GM18867 (cell line): ENCODE measurements around the gene SNTA1.
A peak's percentile ranks its signal among the peaks of the same experiment; 100 is the strongest.
"Not testable (repeated sequence)": the region's sequence is repeated elsewhere in the genome, so short reads cannot be mapped to it uniquely, and the experiment has no call there.

Source experiments
- ATAC-seq: cut with Tn5 transposase; IDR thresholded peaks from one replicate; pipeline ENCODE4 v1.9.1; 2021; ENCODE audit warnings: mild to moderate bottlenecking, moderate library complexity; ENCODE audit not compliant: unreplicated experiment

Gene SNTA1

DNA sequence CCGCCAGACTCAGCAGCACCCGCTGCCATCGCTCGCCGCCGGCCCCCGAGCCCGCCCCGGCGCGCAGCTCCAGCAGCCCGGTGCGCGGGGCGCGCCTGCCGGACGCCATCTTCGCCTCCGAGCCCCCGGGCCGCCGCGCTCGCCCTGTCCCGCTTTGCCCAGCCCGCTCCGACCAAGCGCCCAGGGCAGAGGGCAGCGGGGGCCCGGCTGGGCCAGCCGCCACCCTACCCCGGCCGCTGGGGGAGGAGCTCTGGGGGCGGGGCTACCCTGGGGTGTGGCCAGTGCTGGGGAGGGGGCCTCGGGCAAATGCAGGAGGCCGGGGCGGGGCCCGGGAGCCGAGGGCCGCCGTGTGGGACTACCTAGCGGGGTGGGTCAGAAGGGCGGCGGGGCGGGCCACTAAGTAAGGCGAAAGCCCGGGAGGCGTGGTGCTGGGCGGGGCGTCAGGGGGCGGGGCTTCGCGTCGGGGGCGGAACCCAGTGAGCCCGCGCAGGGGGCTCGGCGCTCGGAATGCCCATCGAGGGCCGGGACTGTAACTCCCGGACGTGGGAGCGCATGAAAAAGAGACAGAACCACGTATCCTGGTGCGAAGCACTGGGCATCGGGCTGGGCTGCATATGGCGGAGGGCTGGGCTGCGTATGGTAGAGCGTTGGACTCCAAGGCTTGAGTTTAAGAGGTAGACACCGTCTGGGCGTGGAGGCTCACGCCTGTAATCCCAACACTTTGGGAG, at the start of gene SNTA1:
Gene SNTA1, minus strand, starts transcription at position 252 of the 728 bp plus-strand sequence. Its CDS starts 143 bp downstream, at position 109.
- ATAC-seq = peak; percentile 85

DNA sequence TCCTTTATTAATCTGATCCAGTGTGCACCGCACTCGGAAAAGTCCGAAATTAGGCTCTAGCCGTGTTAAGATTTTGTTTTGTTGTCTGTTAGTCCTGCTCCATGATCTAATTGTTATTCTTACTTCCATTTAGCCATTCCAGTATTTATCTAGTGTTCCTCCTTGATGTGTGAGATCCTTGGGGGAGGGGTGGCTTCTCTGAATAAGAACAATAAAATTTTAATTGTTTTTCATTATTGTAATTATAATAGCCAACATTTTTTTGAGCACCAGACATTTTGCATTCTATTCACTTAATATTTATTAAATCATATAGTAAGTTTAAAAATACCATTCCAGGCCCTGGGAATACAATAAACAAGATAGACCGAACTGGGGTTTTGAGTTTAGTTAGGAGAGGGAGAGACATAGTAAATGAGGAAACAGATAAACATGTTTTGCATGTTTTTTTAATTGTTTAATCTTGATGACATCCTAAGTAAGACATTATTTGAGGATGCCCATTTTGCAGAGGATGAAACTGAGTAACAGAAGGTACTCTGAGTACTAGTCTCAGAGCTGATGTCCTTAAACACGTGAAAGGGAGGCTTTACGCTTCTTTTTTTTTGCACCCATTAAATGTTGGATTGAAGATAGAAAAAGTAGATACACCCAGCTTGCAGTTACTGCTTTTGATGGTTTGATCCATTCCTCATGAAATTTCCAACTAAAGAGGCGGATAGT, 47.5 kb upstream of the SNTA1 start:
- no peak for ATAC-seq

DNA sequence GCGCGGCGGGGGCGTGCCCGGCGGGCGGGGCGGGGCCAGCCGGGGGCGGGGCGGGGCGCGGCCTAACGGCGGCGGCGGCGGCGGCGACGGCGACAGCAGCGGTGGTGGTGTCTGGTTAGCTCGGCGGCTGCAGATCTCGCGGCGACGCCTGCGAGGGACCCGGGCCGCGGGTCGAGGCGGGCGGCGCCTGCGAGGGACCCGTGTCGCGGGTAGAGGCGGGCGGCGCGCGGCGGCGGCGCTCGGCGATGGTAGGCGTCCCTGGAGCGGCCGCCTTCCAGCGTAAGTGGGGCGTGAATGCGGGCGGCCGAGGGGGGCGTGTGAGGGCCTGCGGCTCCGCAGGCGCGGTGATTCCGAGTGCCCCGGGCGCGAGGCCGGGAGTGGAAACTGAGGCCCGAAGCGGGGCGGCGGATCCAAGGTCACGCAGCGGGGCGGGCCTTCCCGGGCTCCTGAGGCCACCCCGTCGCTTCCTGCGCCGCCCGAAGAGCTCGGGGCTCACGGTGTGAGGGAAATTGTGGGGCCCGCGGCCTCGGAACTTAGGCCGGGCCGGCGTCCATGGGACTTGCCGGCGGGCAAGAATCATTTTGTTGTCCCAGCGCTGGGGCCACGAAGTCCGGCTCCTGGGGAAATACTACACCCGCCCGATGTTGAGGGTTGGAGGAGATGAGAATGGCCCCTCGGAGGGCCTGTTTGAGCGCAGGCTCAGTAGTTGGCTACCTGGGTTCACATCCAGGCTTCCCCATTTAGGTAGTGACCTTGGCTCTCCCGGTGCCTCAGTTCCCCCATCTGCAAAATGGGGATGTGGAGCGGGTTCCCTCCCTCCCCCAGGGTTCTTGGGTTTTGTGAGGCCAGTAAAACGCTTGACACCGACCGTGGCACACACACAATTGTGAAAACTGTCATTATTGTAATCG, 46.7 kb upstream of the SNTA1 start, which contains the start of gene CBFA2T2:
Gene CBFA2T2, plus strand, starts transcription at position 74 of the 911 bp plus-strand sequence. Its CDS starts 172 bp downstream, at position 246.
- ATAC-seq = peak; percentile 56

DNA sequence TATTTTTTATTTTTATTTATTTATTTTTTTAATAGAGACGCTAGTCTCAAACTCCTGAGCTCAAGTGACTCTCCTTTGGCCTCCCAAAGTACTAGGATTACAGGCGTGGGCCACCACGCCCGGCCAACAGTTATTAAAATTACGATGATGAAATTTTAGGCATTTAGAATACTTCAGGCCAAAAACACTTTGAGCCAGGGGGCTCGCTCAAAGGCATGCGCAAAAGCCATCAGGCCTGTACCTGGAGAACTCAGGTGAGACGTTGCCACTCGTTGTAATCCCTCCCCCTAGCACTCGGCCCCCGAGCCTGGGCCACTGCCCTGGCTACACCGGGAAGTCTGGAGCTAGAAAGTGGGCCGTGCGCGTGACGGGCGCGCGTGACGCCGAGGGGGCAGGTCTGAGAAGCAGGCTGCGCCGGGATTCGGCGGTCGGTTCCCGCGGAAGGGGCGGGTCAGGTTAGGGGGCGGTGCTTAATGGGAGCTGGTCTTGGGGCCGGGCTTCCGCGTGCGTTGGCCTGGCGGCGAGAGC, 46.0 kb upstream of the SNTA1 start:
- peak; percentile 93 for ATAC-seq

DNA sequence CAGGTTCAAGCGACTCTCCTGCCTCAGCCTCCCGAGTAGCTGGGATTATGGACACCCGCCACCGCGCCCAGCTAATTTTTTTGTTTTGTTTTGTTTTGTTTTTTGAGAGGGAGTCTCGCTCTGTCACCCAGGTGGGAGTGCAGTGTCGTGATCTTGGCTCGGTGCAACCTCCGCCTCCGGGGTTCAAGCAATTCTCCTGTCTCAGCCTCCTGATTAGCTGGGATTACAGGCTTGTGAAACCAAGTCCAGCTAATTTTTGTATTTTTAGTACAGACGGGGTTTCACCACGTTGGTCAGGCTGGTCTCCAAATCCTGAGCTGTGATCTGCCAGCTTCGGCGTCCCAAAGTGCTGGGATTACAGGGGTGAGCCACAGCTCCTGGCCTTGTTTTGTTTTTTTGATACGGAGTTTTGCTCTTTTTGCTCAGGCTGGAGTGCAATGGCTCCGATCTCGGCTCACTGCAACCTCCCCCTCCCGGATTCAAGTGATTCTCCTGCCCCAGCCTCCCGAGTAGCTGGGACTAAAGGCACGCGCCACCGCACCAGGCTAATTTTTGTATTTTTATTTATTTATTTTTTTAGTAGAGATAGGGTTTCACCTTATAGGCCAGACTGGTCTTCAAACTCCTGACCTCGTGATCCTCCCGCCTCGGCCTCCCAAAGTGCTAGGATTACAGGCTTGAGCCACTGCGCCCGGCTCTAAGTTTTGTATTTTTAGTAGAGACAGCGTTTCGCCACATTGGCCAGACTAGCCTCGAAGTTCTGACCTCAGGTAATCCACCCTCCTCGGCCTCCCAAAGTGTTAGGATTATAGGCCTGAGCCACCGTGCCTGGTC, 45.3 kb upstream of the SNTA1 start:
- ATAC-seq = not testable (repeated sequence)

DNA sequence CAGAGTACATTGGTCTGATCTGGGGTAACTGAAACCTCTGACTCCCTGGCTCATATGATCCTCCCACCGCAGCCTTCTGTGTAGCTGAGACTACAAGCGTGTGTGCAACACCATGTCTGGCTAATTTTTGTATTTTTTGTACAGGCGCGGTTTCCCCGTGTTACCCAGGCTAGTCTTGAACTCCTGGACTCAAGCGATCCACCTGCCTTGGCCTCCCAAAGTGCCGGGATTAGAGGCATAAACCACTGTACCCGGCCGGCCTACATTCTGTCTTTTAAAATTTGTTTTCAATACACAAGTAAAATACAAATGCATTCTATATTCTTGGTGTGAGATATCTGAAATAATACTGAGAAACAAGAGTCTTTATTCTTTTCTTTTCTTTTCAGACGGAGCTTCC, 44.6 kb upstream of the SNTA1 start:
- no peak for ATAC-seq

DNA sequence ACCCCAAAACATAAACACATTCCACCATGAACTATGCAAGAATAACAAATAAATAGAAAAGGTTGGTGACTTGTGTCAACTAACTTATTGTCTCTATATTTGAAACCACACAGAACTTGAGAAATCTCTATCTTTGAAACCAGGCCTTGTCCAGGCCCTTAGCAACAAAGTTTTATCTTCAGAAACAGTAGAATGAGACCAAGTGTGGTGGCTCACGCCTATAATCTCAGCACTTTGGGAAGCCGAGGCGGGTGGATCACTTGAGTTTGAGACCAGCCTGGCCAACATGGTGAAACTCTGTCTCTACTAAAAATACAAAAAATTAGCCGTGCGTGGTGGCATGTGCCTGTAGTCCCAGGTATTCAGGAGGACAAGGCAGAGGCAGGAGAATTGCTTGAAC, 39.6 kb upstream of the SNTA1 start:
- not testable (repeated sequence) for ATAC-seq

DNA sequence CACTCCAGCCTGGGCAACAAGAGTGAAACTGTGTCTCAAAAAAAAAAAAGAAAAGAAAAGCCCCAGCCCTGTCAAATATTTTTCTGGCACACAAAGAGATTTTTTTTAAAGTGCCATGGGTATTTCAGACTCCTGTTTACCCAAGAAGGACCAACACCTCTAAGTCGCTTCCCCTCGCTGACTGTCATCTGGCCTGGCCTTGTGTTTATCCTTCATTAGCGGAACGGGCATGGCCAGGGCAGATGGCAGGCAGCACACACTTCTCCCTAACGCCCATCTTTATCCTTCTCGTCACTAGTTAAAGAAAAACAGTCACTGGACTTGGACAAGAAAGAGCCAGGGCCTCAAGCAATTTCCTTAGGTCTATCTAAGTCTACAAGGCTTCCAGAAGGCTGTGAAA, 39.0 kb upstream of the SNTA1 start:
- no peak for ATAC-seq

DNA sequence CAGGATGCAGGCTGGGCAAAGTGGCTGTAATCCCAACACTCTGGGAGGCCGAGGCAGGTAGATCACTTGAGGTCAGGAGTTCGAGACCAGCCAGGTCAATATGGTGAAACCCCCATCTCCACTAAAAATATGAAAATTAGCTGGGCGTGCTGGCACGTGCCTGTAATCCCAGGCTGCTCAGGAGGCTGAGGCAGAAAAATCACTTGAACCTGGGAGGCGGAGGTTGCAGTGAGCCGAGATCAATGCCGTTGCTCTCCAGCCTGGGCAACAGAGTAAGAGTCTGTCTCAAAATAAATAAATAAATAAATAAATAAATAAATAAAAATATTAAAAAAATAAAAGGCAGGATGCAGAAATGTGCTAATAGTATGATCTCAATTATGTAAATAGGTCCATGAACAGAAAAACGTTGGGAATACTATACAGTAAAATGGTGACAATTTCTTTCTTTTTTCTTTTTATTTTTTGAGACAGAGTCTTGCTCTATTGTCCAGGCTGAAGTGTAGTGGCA, 37.9 kb upstream of the SNTA1 start:
- no peak for ATAC-seq

DNA sequence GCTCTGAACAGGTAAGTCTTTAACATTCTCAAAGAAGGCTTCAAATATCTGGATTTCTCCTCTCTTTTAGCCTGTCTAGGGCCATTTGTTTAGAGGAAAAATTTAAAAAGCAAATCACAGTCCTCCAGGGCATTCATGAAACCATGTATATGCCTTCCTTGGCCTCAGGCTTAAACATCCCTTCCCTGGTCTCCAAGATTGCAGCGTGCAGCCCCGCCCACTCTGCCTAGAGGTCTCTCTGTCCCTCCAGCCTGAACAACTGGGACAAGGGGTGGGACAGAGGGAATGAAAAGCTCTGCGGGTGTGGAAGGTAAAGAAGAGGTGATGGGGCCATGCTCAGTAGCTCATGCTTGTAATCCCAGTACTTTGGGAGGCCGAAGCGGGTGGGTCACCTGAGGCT, 36.5 kb upstream of the SNTA1 start:
- no peak for ATAC-seq

DNA sequence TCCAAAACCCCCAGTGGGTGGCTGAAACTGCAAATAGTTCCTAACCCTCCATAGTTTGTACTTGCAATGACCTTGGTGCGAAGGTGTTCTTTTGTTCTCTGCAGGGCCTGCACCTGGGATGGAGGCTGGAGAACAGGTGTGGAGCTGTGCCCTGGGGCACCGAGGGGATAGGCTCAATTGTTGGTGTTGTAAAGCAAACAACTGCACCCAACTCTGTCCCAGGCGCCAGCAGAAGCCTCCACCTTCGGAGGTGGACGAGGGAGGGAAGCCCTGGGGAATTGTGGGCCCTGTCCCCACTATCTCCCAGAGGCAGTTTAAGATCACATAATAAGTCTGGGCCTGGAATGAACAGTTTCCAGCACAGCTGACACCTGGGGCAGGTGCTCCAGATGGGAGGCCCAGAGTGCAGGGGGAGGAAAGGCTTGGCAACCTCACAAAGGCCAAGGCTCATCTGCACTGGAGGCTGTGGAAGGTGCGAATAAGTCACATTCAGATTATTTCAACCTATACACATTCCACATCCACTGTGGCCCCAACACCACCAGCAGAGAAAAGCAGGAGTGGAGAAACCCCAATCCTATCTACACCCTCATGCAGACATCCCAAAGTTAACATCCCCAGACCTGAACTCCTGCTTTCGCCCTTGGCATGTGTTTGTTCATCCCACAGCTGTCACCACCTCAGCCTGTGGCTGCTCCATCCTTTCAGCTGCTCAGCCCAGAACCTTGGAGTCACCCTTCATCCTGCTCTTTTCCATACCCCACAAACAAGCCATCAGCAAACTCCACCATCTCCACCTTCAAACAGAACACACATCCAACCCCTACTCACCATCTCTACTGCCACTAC, 34.0 kb upstream of the SNTA1 start:
- no peak for ATAC-seq

DNA sequence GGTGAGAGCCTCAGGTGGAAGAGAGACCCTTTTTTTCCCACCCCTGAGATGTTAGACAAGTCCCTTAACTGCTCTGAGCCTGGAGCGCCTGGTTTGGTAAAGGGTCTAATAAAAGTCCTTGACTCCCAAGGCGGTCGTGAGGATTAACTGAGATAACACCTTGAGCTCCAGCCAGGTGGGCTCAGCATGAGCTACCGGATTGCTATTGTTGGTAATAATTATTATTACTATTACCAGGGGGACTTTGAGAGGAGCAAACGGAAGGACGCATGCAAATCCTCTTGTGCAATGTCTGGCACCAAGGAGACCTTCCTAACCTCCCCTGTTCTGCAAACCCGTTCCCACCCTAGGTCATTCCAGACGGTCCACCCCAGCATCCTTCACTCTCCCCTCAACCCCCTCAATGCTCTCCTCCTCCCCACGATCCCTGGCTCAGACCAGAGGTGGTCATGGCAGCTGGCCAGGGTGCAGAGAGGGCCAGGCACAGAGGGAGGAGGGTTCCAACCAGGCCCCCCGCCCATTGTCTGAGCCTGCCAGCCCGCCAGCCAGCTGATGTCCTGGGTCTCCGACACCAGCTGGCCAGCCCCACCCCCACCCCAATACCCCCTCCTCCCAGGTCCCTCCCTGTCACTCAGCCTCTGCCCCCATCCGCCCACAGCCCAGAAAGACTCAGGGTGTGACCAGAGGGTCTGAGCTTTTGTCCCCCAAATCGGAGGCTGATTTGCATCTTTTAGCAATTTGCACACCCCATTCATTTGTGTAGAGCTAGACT, 32.0 kb upstream of the SNTA1 start:
- no peak for ATAC-seq

DNA sequence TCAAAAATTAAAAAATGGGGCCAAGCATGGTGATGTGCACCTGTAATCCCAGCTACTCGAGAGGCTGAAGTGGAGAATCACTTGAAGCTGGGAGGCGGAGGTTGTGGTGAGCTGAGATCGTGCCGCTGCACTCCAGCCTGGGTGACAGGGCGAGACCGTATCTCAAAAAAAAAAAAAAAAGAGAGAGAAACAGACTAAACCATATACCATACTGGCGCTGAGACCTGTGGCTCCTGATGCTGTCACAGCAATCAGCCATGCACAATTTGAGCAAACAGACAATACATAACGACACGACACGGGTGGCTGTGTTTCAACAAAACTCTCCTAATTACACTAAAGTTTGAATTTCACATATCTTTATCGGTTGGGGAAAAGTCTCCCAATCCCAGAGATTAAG, 31.4 kb upstream of the SNTA1 start:
- no peak for ATAC-seq

DNA sequence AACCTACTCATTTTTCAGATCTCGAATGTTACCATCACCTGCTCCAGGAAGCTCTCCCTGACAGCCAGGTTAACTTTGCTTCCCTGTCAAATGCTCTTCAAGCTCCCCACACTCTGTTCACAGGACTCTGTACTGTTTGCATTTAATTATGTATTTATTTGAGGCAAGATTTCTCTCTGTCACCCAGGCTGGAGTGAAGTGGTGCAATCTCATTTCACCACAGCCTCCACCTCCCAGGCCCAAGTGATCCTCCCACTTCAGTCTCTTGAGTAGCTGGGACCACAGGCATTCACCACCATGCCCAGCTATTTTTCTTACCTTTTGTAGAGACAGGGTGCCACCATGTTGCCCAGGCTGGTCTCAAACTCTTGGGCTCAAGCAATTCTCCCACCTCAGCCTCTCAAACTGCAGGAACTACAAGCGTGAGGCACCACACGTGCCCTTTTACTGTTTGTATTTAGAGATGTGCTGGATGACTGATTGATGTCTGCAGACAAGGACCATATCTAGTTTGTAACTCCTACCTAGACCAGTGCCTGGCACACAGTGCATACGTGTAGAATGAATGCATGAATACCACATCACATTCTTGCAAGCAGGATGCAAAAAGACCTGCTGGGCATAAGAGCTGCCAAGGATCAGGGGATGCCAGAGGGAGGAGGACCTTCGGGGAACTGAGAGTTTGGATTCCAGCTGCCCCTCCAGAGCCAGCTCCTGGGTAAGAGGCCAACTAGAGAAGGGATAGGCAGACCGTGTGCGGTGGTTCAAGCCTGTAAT, 30.7 kb upstream of the SNTA1 start:
- no peak for ATAC-seq

DNA sequence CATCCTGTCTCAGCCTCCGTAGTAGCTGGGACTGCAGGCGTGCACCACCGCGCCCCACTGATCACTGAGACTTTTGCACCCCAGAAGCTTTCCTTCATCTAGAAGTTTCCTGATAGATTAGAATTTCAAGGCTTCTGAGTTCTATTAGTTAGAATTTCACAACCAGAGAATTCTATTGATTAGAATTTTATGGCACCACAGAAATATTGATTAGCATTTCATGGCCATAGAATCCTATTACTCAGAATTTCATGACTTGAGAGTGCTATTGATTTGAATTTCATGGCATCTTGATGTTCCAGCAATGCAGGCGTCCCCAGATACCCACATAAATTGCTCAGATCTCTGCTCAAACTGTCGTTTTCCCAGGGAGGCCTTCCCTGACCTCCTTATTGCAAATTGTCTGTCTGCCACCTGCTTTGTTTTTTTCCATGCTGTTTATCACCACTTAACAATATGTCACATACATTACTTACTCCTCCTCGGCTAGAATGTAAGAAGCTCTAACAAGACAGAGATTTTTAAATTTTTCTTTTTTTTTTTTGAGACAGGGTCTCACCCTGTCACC, 29.4 kb upstream of the SNTA1 start:
- no peak for ATAC-seq

DNA sequence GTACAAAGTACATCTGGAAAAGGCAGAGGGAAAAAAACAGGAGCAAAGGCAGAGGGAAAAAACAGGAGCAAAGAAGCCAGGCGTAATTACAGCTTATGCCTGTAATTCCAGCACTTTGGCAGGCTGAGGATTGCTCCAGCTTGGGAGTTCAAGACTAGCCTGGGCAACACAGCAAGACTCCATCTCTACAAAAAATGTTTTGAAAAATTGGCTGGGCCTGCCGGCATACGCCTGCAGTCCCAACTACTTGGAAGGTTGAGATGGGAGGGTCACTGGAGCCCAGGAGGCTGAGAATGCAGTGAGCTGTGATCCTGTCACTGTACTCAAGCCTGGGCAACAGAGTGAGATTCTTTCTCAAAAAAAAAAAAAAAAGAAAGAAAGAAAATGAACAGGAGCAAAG, 27.3 kb upstream of the SNTA1 start:
- no peak for ATAC-seq

DNA sequence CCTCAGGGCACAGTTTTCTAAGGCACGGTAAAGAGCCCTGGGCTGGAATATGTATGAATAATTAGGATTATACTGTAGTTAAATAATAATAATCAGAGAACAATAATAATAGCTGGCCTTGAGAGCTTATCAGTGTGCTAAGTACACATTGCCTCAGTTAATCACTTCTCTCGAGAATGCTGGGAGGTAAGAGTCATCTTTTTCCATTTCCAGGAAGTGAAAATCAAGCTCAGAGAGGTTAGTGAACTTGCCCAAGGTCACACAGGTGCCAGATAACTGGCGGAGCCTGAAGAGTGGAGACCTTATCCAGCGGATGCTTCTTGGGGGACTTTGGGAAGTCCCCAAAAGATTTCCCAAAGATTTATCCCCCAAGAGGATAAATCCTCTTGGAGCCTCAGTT, 26.9 kb upstream of the SNTA1 start:
- ATAC-seq = no peak
